Lung microvascular endothelial cell (primary cell): ENCODE measurements around the gene GALNT7. TPM values are rescaled to one million over a fixed set of nuclear protein-coding genes. Genes with fewer than 3 reads are reported as not detected.

Experiments used
- DNase-seq, 2 donors: peaks; one replicate each; pipeline versions ENCODE4 v3.0.0 to v3.0.0-alpha.2; 2010; ENCODE audit warnings: low read depth in 2 of 2
- total RNA-seq: library from RNA; depleted of rRNA; stranded (reverse); fragments of >200 nt; gene quantifications from 2 replicates; pipeline ENCODE4 v1.2.1, GENCODE V29; 2014

The GALNT7 gene
- total RNA-seq, 1 donor from 2014 or later: 14.7 TPM

GRCh38 chr4:173235050-173235449 lies 66.4 kb downstream of the GALNT7 start:
- DNase-seq: no peak

- DNase-seq: no peak
Measured at GRCh38 chr4:173236301-173236700, 67.7 kb downstream of the GALNT7 start.

- DNase-seq: no peak
Measured at GRCh38 chr4:173237152-173237551, 68.5 kb downstream of the GALNT7 start.

GRCh38 chr4:173237762-173238161 lies 69.2 kb downstream of the GALNT7 start:
- no peak for DNase-seq

- no peak for DNase-seq
Measured at GRCh38 chr4:173240696-173241095, 72.1 kb downstream of the GALNT7 start.

- no peak for DNase-seq
Measured at GRCh38 chr4:173242466-173243250, 74.0 kb downstream of the GALNT7 start.

- peak in 1 of 2 donors; percentile 65 for DNase-seq
Measured at GRCh38 chr4:173243321-173243720, 74.7 kb downstream of the GALNT7 start.

GRCh38 chr4:173243917-173244658 lies 75.5 kb downstream of the GALNT7 start:
- DNase-seq: no peak

- no peak for DNase-seq
Measured at GRCh38 chr4:173245952-173246351, 77.3 kb downstream of the GALNT7 start.

- DNase-seq: no peak
Measured at GRCh38 chr4:173246719-173247118, 78.1 kb downstream of the GALNT7 start.

- DNase-seq: no peak
Measured at GRCh38 chr4:173247321-173247720, 78.7 kb downstream of the GALNT7 start.

GRCh38 chr4:173248690-173249089 lies 80.1 kb downstream of the GALNT7 start:
- no peak for DNase-seq

- DNase-seq: peak; percentile 75 to 99
Measured at GRCh38 chr4:173252024-173252935, 83.7 kb downstream of the GALNT7 start.

GRCh38 chr4:173253561-173253960 lies 85.0 kb downstream of the GALNT7 start:
- DNase-seq: no peak

- DNase-seq: no peak
Measured at GRCh38 chr4:173254646-173255045, 86.0 kb downstream of the GALNT7 start.

GRCh38 chr4:173256825-173257224 lies 88.2 kb downstream of the GALNT7 start:
- no peak for DNase-seq

- peak; percentile 75 to 80 for DNase-seq
Measured at GRCh38 chr4:173257732-173258717, 89.4 kb downstream of the GALNT7 start.

- DNase-seq: no peak
Measured at GRCh38 chr4:173258866-173259265, 90.3 kb downstream of the GALNT7 start.

- no peak for DNase-seq
Measured at GRCh38 chr4:173259310-173259709, 90.7 kb downstream of the GALNT7 start.

GRCh38 chr4:173261052-173261451 lies 92.4 kb downstream of the GALNT7 start:
- DNase-seq: no peak

- no peak for DNase-seq
Measured at GRCh38 chr4:173262375-173262774, 93.8 kb downstream of the GALNT7 start.
